NCI-H146 treated with DMSO at 0.1 percent for 48 hours (cell line): ENCODE data around the gene C6orf141.

Experiments used
- DNase-seq: peaks from one replicate; lab custom pipeline; 2025; ENCODE audit not compliant: unreplicated experiment; lab: John Stamatoyannopoulos, UW

Gene C6orf141

DNA sequence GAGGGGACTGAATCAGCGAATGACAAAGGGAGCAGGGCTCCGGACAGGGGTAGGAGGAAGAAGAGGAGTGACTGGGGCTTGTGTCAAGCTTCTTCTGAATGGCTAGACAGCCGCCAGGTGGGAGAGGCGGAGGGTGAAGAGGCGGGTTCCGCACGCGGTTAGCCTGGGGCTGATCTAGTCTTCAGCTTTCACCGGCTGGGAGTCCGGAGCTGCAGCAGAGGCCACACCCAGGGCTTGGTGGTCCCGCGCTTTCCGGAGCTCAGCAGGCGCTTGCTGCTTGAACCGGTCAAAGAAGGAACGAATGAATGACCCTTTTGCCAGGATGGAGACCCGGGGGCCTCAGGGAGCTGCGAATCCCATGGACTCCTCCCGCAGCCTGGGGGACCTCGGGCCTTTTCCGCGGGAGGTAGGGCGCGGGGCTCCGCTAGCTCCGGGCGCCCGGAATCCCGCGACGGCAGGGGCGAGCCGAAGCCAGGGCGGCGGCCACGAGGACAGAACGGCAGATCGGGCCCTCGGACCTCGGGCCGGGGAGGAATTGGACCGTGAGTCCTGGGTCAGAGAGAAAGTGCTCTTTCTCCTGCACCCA is at the start of gene C6orf141:
Gene C6orf141 (plus strand): TSS at position 177 of the 586 bp plus-strand sequence. CDS start 125 bp downstream, at position 302.
- peak; percentile 78 for DNase-seq

DNA sequence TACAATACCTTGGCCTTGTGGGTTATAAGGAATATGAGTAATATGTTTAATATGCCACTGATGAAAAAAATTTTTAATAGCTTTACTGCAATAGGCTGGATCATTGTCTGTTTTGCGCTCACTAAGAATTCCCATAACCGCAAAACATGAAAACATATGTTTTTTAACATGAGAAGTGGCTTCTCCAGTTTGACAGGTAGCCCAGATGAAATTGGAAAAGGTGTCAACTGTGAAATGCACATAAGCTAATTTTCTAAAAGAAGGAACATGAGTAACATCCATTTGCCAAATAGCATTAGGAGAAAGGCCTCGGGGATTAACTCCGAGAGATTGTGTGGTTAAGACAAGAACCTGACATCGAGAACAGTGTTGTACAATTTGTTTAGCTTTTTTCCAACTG is 45.8 kb upstream of the C6orf141 start:
- DNase-seq, result no peak

DNA sequence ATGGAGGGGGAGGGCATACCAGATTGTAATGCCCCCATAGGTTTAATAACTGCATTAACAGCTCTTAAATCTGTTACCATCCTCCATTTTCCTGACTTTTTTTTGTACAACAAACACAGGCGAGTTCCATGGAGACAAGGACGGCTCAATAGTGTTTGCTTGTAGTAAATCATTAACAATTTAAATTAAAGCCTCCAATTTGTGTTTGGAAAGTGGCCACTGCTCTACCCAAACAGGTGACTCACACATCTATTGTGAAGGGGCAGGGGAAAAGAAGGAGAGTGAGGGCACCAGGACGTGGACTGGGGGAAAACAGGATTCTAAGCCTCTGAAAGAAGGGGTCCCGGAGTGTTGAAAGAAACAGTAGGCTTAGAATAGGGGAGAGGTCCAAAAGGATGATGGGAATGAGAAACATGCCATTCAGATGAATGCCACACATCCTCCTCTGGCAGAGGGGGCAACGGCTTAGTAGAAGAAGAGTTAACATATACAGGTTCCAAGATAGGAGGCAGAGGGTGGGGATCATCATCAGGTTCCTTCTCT is 43.8 kb upstream of the C6orf141 start:
- no peak for DNase-seq

DNA sequence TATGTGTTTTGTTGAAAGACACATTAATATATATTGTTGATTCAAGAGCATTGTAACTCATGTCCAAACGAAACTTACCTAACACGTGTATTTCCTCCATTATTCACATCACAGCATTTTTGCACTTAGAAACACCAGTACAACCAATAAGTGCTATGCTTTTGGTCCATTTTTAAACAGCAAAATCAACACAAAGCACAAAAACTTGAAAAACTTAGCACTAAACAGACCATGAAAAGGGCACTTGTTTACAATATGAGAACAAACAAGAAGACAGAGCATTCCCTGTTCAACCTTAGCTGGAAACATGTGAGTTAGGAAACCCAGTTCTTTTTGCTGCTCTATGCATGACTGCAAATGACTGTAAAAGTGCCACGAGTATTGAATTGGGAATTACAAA is 41.1 kb upstream of the C6orf141 start:
- DNase-seq, result no peak

DNA sequence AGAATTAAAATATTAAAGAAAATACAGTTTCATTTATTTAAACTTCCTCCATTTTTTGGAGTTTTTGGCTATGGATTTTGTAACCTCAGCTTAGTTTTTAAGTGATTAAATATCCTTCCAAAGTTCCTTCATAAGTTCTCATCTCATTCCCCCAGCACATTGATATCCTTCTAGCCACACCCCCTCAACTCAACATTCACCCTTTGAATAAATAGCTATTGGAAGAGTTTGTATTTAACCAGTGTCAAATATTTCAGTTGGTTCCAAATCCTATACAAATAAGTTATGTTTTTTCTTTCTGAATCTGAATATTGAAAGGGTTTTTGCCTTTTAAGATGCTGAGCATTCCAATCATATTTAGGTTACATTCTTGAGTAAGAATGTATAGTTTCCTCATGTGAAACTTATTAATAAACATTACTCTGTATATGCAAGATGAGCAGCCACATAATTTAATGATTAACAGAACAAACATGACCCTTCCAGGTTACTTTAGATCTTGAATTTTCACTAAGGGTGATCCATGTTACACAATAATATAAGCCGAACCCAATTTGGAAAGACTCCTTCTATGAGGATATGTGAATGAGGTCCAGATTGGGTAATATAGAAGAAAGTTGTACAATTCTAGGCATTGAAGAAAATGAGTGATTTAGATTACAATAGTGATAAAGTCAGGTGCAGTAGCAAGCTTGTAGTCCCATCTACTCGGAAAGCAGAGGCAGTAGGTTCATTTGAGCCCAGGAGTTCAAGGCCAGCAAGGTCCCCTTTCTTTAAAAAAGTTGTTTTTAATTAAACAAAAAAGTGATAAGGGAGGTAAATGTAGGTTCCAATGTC is 37.1 kb upstream of the C6orf141 start:
- no peak for DNase-seq

DNA sequence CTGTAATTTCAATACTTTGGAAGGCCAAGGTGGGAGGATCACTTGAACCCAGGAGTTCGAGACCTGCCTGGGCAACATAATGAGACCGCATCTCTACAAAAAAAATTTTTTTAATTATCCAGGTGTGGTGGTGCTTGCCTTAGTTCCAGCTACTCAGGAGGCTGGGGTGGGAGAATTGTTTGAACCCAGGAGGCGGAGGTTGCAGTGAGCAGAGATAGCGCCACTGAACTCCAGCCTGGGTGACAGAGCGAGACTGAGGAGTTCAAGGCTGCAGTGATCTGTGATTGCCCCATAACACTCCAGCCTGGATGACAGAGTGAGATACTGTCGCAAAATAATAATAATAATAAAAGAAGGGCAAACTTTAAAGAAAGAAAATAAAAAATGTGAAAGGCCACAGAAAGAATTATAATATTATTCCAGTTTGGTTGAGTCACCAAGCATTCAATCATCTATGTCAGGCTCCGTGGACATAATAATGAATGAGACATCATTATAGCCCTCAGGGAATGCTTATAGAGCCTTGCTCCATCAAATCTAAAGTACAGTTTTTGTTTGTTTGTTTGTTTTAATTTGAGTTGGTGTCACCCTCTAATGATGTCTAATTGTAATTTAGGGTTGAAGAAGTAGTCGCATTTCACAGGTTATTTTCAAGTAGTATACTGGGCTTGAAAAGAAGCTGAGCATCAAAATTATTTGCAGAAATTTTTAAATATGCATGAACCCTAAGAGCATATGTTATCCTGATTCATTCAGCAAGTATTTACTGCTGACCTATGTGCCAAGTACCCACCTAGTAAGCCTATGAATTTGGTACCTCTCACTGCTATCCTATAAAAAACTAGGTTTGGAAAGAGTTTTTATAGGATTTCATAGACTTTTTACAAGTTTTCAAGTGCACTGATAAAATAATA is 35.6 kb upstream of the C6orf141 start:
- DNase-seq, result no peak

DNA sequence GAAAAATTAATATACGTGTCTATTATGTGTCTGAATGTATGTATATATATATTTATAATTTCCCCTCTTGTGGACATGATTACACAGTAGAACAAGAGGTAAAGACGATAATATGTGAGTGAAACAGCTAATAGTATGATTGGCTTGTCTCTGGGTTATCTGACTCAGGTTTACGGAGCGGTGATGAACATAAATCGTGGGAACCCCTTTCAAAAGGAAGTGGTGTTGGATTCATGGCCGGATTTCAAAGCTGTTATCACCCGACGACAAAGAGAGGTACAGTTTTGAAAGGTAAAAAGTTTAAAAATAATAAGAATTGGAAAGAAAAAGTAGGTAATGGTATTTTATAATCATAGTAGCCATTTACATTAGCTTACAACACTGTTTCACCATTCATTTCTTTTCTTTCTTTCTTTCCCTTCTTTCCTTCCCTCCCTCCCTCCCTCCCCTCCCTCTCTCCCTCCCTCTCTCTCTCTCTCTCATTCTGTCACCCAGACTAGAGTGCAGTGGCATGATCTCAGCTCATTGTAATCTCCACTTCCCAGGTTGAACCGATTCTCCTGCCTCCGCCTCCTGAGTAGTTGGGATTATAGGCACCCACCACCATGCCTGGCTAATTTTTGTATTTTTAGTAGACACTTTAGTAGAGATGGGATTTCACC is 34.9 kb upstream of the C6orf141 start:
- DNase-seq, result no peak

DNA sequence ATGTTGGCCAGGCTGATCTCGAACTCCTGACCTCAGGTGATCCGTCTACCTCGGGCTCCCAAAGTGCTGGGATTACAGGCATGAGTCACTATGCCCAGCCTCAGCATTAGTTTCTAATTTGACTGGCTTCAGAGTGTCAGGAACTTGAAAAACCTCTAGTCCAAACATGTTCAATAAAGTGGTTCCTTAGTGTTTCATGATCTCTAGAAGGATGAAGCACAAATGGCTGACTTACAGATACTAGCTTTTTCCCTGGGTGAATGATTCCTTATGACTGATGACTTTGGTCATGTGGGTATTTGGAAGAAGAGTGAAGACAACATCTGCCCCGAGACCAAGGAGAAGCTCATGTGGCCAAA is 34.3 kb upstream of the C6orf141 start:
- DNase-seq, result no peak

DNA sequence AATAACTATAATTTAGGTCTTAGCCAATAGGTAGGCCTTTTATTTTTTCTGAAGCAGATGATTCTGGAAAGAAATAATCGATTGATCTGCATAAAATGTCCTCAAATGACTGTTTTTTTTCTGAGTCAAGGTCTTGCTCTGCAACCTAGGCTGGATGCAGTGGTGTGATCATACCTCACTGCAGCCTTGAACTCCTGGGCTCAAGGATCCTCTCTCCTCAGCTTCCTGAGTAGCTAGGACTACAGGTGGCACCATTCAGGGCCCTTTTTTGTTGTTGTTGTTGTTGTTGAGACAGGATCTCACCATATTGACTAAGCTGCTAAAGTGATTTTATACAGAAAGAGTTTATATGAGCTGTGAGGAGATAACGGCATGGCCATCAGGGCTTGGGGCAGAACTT is 32.5 kb upstream of the C6orf141 start:
- no peak for DNase-seq

DNA sequence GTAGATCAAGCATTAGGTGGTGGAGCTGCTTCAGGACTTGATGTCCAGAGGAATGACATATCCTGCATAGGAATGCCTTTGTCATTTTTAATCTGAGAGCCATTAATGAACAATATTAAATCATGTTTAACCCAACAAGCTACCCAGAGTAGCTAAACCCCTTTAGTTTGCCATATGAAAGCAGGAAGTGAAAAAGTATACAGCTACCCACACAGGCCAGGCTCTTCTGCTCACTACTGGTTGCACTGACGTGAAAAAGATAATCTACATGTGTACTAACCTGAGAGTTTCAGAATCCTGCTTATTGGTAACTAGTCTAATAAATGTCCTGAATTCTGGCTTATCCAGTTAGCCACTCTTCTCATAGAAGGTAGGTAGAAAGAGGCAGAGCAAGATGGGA is 30.8 kb upstream of the C6orf141 start:
- DNase-seq, result no peak

DNA sequence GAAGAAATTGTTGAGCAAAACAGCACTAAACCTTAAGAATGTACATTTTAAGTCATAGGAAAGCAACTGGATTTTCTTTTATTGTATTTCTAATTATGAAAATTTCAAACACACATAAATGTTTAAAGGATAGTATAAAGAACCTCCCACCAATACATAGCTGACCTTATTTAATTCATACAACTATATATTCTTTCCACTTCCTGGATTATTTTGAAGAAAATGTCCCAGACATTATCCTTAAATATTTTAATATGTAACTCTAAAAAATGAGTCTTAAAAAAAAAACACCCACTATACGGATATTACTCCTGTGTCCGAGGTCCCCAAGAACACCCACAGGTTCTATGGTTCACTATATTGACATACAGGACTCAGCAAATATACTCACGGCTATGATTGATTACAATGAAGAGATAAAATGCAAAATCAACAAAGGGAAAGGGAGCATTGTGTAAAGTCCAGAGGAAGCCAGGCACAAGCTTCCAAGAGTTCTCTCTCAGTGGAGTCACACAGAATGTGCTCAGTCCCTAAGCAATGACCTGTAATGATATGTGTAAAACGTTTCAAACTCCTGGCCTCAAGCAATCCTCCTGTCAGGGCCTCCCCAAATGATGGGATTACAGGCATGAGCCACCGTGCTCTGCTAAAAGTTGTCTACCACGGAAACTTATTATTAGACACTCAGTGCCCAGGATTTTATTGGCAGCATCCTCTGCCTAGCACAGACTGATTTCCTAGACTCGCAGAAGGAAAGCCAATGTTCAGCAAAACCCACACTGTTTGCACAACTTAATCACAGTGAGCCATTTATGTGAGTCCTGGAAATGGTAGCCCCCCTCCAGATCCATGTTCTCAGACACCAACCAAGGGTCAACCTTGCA is 27.5 kb upstream of the C6orf141 start:
- DNase-seq, result peak; percentile 56

DNA sequence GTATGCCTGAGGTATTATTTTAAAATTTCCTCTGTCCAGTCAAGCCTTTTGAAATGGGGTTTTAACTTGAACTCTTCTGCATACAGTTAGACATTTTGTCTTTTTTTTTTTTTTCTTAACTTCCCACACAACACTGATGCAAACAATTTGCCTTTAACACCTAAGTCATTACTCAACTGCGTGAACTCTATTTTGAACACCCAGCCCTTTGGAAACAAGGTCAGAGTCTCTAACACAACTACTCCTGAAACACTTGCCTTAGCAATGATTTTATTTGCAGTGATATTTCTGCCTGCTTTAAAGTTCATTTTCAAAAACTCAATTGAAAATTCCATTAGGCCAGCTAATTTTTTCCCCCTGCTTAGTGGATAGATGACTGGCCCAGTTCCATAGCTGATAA is 26.6 kb upstream of the C6orf141 start:
- DNase-seq, result no peak

DNA sequence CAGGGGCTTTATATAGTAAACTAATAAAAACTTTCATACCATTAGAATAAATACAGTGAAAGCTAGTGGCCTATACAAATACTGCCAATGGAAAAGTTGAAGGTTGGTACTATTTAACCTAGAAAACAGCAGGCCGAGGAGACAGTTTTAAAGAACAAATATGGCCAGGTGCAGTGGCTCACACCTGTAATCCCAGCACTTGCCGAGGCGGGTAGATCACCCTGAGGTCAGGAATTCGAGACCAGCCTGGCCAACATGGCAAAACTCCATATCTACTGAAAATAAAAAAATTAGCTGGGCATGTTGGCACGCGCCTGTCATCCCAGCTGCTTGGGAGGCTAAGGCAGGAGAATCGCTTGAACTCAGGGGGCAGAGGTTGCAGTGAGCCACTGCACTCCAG is 25.9 kb upstream of the C6orf141 start:
- DNase-seq, result no peak

DNA sequence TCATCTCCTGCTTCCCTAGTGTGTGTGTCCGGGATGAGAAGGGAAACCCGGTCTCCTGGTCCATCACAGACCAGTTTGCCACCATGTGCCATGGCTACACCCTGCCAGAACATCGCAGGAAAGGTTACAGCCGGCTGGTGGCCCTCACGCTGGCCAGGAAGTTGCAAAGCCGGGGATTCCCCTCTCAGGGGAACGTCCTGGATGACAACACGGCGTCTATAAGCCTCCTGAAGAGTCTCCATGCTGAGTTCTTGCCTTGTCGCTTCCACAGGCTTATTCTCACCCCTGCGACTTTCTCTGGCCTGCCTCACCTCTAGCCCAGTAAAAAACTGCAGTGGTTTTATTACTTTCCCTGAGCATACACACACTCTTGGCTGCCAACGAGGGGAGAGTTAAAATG is 23.9 kb upstream of the C6orf141 start:
- no peak for DNase-seq

DNA sequence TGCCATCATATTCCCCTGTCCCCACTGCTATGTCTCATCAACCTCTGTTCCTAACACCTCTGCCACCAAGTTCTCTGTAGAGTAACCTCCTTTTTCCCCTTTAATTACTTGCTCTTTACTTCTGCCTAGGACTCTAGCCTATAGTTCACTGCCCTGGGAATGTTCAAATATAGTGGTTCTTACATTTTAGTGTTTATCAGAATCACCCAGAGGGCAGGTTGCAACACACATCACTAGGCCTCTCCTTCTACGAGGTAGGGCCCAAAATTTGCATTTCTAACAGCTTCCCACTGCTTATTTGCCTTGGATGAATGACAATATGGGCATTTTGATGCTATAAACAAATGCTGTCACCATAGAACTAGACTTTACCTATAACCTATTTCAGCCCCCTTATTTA is 23.1 kb upstream of the C6orf141 start:
- DNase-seq, result no peak

DNA sequence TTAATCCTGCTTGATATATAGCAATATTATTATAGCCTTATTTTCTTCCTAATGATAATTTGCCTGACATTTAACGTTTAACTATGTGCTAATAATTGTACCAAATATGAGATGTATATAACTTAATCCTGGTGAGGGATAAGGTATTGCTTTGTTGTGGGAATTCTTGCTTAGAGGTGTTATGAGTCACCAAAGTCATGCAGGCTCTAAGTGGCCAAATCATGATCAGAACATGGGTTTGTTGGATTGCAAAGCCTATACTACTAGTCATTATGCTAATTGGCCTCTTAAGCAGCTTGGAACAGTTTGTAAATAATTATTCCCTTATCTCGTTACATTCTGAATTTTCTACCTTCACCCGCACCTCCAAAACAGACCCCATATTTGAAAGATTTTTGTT is 21.9 kb upstream of the C6orf141 start:
- DNase-seq, result no peak

DNA sequence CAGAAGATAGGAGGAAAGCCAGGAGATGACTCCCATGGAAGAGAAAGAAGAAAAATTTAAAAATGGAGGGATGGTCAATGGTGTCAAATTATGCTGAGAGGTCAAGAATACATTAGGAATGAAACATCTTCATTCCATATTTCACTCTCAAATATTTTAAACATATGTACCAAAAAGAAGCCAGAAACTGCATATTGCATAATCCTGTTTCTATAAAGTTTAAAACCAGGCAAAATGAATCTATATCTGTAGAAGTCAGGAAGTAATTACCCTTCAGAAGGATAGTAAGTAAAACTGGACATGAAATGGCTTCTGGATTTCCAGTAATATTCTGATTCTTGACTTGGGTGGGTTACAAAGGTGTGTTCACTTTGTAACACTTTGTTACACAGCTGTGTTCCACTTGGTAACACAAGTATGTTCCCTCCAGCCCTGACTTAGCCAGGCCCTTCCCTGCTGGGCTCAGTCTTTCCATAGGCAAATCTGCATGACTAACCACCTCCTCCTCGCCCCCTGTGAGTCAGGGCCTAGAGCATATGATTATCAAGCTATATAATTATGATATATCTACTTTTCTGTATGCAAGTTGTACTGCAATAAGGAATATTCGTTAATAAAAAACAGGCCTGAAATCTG is 20.2 kb upstream of the C6orf141 start:
- no peak for DNase-seq

DNA sequence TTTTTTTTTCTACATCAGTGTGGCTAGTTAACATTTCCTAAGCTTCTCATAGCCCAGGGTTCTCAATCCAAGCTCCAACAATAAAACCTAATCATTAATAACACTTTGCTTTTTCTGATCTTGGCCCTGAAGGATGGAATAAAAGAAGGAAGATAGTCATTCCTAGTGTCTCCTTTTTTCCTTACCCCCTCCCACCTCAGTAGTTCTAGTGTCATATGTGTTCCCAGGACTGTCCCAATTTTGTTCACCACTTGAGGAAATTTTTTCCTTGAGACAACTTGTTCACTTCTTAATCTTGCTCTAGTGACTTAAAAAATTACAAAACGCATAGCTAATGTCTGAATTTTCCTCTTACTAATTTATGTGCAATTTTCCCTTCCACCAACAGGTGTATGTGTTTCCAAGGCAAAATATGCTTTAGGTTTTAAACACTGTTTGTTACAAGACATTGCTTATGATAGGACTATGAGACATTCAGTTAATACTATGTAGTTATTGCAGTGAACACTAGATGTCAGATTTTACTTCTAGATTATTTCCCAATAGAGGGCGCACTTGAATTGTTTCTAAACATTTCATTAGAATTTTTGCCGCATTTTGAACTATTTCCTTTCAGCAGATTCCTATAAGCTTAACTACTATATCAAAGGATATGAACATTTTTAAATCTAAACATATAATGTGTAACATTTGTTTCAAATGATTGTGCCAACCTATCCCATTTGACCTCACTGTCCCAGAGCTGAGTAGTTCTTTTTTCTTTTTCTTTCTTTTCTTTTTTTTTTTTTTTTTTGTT is 18.5 kb upstream of the C6orf141 start:
- peak; percentile 53 for DNase-seq

DNA sequence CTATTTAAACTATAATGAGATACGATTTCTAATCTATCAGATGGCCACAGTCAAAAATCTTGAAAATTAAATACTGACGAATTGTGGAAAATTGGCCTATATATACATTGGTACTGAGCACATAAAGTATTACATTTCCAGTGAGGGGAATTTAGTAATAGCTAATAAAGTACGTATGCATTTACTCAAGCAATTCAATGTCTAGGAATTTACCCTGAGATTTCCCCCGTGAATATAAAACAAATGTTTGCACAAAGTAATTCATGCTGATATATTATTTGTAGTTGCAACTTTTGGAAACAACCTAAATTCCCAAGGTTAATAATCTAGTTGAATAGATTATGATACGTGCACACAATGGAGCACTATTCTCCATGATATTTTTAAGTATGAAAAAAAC is 14.7 kb upstream of the C6orf141 start:
- no peak for DNase-seq
